Left lung (tissue), 10 donors: ENCODE measurements around the gene DPYD. TPM values are rescaled to one million over a fixed set of nuclear protein-coding genes. Genes with fewer than 3 reads are reported as not detected.
A peak's percentile ranks its signal among the peaks of the same experiment; 100 is the strongest.

ENCODE experiments used
- ATAC-seq: fragments of 200-7000 bp; cut with Tn5 transposase; one replicate; pipeline ENCODE4 v1.9.1; 2020; ENCODE audit warnings: moderate library complexity
- DNase-seq, 4 donors: peaks; one replicate each; pipeline ENCODE4 v3.0.0-alpha.2; 2013 to 2020
- H3K27ac ChIP-seq, 2 donors: fragments of 200-600 bp; sonication (generic) in 1 of 2; one replicate each; pipeline versions ENCODE4 v1.5.0 to v1.8.0; 2020 to 2021
- H3K27me3 ChIP-seq, 2 donors: fragments of 200-600 bp; sonication (generic) in 1 of 2; one replicate each; pipeline versions ENCODE4 v1.5.0 to v1.8.0; 2020 to 2021
- H3K36me3 ChIP-seq, 2 donors: fragments of 200-600 bp; sonication (generic) in 1 of 2; one replicate each; pipeline versions ENCODE4 v1.5.0 to v1.8.0; 2020 to 2021
- H3K4me1 ChIP-seq, 2 donors: fragments of 200-600 bp; one replicate each; pipeline ENCODE4 v1.8.0; 2021
- H3K4me3 ChIP-seq, 2 donors: fragments of 200-600 bp; sonication (generic) in 1 of 2; one replicate each; pipeline versions ENCODE4 v1.5.0 to v1.8.0; 2020 to 2021; ENCODE audit warnings: mild to moderate bottlenecking in 1 of 2
- H3K9me3 ChIP-seq, 2 donors: fragments of 200-600 bp; sonication (generic) in 1 of 2; one replicate each; pipeline versions ENCODE4 v1.5.0 to v1.8.0; 2020 to 2021
- intact Hi-C, 2 donors: fragments of 100-400 bp; cut with DNase I; formaldehyde crosslinking; loops; one replicate each; pipeline versions ENCODE4 v1.11.2 to v1.14.2; 2022
- polyA plus RNA-seq, 6 donors: library from polyadenylated mRNA; unstranded; fragments of 120-200 nt; gene quantifications; one replicate each; pipeline ENCODE4 v1.2.1, GENCODE V29; 2013; ENCODE audit not compliant: insufficient read length in 6 of 6
- total RNA-seq, 2 donors: library from RNA; stranded (reverse); fragmentation: NEBNext Ultra II Directional; extraction: Animal tissue kit (Norgen Biotek cat#: 25700); gene quantifications; one replicate each; pipeline ENCODE4 v1.2.1, GENCODE V29; 2021
- TF ChIP-seq, protein P1 (sequence below), 2 donors: fragments of 200-600 bp; sonication (generic) in 1 of 2; IDR thresholded peaks; one replicate each; pipeline versions ENCODE4 v1.5.0 to v1.8.0; 2021; ENCODE audit warnings: antibody characterized with exemption in 2 of 2
- donor health status: DM: no; HTN: yes; CAD: no.
- donor health status: DM: no; HTN: no; CAD: no.

The DPYD gene
- total and polyA plus RNA-seq, 8 donors = 21.4 to 106 (median 26.1) TPM

DNA sequence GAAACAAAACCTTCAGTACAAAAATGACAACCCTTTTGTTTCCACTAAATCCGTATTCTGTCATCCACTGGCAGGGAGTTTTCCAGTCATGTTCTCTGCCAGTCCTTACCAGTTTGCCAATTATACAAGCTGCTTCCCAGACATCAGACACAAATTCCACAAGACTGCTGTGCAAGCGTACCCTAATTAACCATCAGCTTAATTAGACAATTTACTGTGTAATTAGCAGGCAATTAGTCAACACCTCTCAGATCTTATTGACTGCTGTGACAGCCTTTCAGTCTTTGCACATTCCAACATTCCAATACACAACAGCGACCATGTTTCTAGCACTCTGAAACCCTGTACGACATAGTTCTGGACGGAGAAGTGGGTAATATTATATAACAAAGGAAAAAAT, 420.1 kb downstream of the DPYD start:
- Histone ChIP-seq H3K27ac (no peak overlapping the region), H3K36me3 (no peaks in the 10 kb centered on the region), H3K27me3 (no peaks in the 10 kb centered on the region), H3K9me3 (no peaks in the 10 kb centered on the region), H3K4me1 (no peaks in the 10 kb centered on the region), H3K4me3 (no peak overlapping the region)
- DNase-seq (peak in 2 of 4 donors; percentile 19 to 29), ATAC-seq (no peak)
- intact Hi-C loops = no loop called here
- TF ChIP-seq, protein P1, sequence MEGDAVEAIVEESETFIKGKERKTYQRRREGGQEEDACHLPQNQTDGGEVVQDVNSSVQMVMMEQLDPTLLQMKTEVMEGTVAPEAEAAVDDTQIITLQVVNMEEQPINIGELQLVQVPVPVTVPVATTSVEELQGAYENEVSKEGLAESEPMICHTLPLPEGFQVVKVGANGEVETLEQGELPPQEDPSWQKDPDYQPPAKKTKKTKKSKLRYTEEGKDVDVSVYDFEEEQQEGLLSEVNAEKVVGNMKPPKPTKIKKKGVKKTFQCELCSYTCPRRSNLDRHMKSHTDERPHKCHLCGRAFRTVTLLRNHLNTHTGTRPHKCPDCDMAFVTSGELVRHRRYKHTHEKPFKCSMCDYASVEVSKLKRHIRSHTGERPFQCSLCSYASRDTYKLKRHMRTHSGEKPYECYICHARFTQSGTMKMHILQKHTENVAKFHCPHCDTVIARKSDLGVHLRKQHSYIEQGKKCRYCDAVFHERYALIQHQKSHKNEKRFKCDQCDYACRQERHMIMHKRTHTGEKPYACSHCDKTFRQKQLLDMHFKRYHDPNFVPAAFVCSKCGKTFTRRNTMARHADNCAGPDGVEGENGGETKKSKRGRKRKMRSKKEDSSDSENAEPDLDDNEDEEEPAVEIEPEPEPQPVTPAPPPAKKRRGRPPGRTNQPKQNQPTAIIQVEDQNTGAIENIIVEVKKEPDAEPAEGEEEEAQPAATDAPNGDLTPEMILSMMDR (IDR thresholded peaks at IDR 0.05) = no peak

DNA sequence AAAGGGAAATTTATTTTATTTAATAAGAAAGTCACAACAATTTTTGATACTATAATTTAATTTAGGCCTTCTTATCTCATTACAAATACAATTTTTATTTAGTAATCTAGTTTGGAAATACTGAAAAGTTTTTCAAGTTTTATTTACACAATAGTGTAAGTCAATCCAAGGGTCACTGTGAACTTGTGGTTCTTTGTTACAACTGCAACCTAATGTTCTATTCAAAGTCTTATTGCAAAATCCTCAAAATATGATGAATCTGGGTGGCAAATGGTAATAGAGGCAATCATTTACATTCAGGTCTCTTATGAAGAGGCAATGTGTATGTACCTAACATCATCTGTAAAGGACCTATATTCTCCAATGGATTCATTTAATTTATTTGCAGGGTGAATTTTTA, 421.2 kb downstream of the DPYD start:
- H3K36me3 ChIP-seq = no peaks in the 10 kb centered on the region
- H3K27ac ChIP-seq = no peak overlapping the region
- no peaks in the 10 kb centered on the region for H3K27me3 ChIP-seq
- ATAC-seq = no peak
- H3K9me3 ChIP-seq = no peaks in the 10 kb centered on the region
- no peak for DNase-seq
- H3K4me3 ChIP-seq = no peak overlapping the region
- intact Hi-C loops = no loop called here
- TF ChIP-seq, protein P1 (IDR thresholded peaks at IDR 0.05) = no peak
- H3K4me1 ChIP-seq = no peaks in the 10 kb centered on the region

- TF ChIP-seq, protein P1 (IDR thresholded peaks at IDR 0.05) = no peak
- H3K27me3 ChIP-seq = no peaks in the 10 kb centered on the region
- ATAC-seq = peak; percentile 23
- H3K4me3 ChIP-seq = no peak overlapping the region
- no peak for DNase-seq
- no peaks in the 10 kb centered on the region for H3K36me3 ChIP-seq
- no peak overlapping the region for H3K27ac ChIP-seq
- H3K9me3 ChIP-seq = no peaks in the 10 kb centered on the region
- intact Hi-C loops = no loop called here
- peaks cover 0 to 8% of the 10 kb centered on the region in 2 donors for H3K4me1 ChIP-seq
Observed at GRCh38 chr1:97489834-97490233, 431.0 kb downstream of the DPYD start.

DNA sequence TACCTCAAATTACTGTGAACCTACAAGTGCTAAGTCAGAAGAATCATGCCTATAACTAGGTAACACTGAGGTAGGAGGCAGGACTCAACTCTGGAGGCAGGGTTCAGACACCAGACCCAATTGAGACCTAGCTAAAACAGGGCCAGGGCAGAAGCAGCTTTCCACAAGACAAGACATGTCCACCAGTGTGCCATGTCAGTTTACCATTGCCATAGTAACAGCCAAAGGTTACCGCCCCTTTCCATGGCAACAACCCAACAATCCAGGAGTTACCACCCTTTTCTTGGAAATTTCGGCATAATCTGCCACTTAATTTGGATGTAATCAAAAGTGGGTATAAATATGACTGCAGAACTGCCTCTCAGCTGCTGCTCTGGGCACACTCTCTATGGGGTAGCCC, 432.3 kb downstream of the DPYD start:
- DNase-seq (no peak), ATAC-seq (no peak)
- no peak overlapping the region for H3K27ac ChIP-seq
- H3K4me1 ChIP-seq = peaks cover 0 to 8% of the 10 kb centered on the region in 2 donors
- TF ChIP-seq, protein P1 (IDR thresholded peaks at IDR 0.05) = no peak
- H3K36me3 ChIP-seq = no peaks in the 10 kb centered on the region
- intact Hi-C loops = no loop called here
- H3K4me3 ChIP-seq = no peak overlapping the region
- no peaks in the 10 kb centered on the region for H3K9me3 ChIP-seq
- no peaks in the 10 kb centered on the region for H3K27me3 ChIP-seq

DNA sequence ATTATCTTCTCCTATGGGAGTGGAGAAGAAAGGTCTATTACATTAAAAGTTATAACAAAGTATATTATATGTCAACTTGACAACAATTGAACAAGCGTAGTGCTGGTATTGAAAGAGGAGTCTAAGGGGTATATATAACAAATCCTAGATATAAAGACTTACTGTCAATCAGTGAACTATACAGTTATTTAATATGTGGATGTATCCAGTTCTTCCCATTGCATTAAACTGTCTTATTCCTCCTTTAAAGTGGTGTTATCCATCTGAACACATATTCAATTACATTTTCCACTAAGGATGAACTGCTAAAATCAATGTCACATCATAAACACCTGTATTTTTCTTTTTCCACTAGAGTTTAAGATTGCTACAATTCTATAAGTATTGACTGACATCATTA, 438.8 kb downstream of the DPYD start:
- intact Hi-C loops = no loop called here
- H3K27ac ChIP-seq = no peak overlapping the region
- H3K9me3 ChIP-seq = peaks cover 0 to 2% of the 10 kb centered on the region in 2 donors
- no peaks in the 10 kb centered on the region for H3K4me1 ChIP-seq
- H3K27me3 ChIP-seq = no peaks in the 10 kb centered on the region
- no peak for DNase-seq
- H3K4me3 ChIP-seq = no peak overlapping the region
- TF ChIP-seq, protein P1 (IDR thresholded peaks at IDR 0.05) = no peak
- no peak for ATAC-seq
- H3K36me3 ChIP-seq = peaks cover 0 to 11% of the 10 kb centered on the region in 2 donors
